ENCODE results near the gene PSMC3IP. TPM values are rescaled to one million over a fixed set of nuclear protein-coding genes. Genes with fewer than 3 reads are reported as not detected.

Gene PSMC3IP
- total RNA-seq, 1 donor from 2014 or later: 22.6 TPM

GRCh38 chr17:42537826-42538451 is 39.6 kb downstream of the PSMC3IP start:
- no peak for DNase-seq (ENCODE audit: extremely low spot score, unreplicated experiment)
- H3K27me3 Mint-ChIP-seq: no peaks in the 10 kb centered on the region
- H3K4me1 Mint-ChIP-seq (ENCODE audit: unreplicated experiment): peaks cover 11% of the 10 kb centered on the region
- no peak overlapping the region for H3K27ac Mint-ChIP-seq
- TF ChIP-seq, protein P1, sequence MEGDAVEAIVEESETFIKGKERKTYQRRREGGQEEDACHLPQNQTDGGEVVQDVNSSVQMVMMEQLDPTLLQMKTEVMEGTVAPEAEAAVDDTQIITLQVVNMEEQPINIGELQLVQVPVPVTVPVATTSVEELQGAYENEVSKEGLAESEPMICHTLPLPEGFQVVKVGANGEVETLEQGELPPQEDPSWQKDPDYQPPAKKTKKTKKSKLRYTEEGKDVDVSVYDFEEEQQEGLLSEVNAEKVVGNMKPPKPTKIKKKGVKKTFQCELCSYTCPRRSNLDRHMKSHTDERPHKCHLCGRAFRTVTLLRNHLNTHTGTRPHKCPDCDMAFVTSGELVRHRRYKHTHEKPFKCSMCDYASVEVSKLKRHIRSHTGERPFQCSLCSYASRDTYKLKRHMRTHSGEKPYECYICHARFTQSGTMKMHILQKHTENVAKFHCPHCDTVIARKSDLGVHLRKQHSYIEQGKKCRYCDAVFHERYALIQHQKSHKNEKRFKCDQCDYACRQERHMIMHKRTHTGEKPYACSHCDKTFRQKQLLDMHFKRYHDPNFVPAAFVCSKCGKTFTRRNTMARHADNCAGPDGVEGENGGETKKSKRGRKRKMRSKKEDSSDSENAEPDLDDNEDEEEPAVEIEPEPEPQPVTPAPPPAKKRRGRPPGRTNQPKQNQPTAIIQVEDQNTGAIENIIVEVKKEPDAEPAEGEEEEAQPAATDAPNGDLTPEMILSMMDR (conservative IDR thresholded peaks at IDR 0.05): no peak
- H3K4me3 Mint-ChIP-seq: peak overlapping the region; percentile 90
- no peaks in the 10 kb centered on the region for H3K9me3 Mint-ChIP-seq
- peaks cover 3% of the 10 kb centered on the region for H3K36me3 Mint-ChIP-seq

DNA sequence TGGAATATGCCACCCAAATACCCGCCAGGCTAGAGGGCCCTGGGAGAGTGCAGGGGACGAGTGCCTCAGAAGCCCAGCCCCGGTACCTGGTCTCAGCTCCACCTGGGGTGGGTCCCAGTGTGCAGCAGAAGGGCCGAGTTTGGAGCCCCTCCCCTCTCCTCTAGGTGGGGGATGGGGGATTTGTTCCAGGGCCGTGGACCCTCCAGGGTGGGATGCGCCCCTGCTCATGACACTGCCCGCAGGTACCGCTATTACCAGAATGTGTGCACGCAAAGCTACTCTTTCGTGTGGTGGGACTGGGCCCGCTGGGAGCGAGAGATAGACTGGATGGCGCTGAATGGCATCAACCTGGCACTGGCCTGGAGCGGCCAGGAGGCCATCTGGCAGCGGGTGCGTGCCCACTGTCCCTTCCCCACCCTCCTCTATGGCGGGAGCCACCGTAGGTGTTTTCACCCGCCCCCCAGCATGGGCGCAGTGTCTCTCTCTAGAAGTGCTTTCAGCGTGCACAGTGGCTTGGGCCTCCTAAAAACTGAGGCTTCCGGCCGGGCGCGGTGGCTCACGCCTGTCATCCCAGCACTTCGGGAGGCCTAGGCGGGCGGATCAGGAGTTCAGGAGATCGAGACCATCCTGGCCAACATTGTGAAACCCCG is 40.2 kb downstream of the PSMC3IP start:
- peak overlapping the region; percentile 90 for H3K4me3 Mint-ChIP-seq
- peaks cover 11% of the 10 kb centered on the region for H3K4me1 Mint-ChIP-seq (ENCODE audit: unreplicated experiment)
- TF ChIP-seq, protein P1 (conservative IDR thresholded peaks at IDR 0.05): no peak
- H3K9me3 Mint-ChIP-seq: no peaks in the 10 kb centered on the region
- peaks cover 3% of the 10 kb centered on the region for H3K36me3 Mint-ChIP-seq
- no peak for DNase-seq (ENCODE audit: extremely low spot score, unreplicated experiment)
- H3K27me3 Mint-ChIP-seq: no peaks in the 10 kb centered on the region
- H3K27ac Mint-ChIP-seq: peak overlapping the region; percentile 68

- Mint-ChIP-seq H3K36me3 (peaks cover 3% of the 10 kb centered on the region), H3K27ac (peak overlapping the region; percentile 68), H3K9me3 (no peaks in the 10 kb centered on the region), H3K4me1 (ENCODE audit: unreplicated experiment) (peaks cover 15% of the 10 kb centered on the region), H3K27me3 (no peaks in the 10 kb centered on the region), H3K4me3 (peak overlapping the region; percentile 90)
- TF ChIP-seq, protein P1 (conservative IDR thresholded peaks at IDR 0.05): no peak
- no peak for DNase-seq (ENCODE audit: extremely low spot score, unreplicated experiment)
Measured at GRCh38 chr17:42536372-42537155, 41.0 kb downstream of the PSMC3IP start.

- Mint-ChIP-seq H3K36me3 (peaks cover 3% of the 10 kb centered on the region), H3K27ac (peak within 1 kb of the TSS; percentile 83), H3K9me3 (no peaks in the 10 kb centered on the region), H3K27me3 (no peaks in the 10 kb centered on the region), H3K4me3 (peak within 1 kb of the TSS; percentile 90), H3K4me1 (ENCODE audit: unreplicated experiment) (peaks cover 18% of the 10 kb centered on the region)
- TF ChIP-seq, protein P1 (conservative IDR thresholded peaks at IDR 0.05): no peak
- DNase-seq (ENCODE audit: extremely low spot score, unreplicated experiment): peak; percentile 93
Measured at GRCh38 chr17:42536048-42536371, 41.5 kb downstream of the PSMC3IP start, which contains the start of gene NAGLU. Gene NAGLU, plus strand, starts transcription at chr17:42536241. Its CDS starts 32 bp downstream, at chr17:42536273.

DNA sequence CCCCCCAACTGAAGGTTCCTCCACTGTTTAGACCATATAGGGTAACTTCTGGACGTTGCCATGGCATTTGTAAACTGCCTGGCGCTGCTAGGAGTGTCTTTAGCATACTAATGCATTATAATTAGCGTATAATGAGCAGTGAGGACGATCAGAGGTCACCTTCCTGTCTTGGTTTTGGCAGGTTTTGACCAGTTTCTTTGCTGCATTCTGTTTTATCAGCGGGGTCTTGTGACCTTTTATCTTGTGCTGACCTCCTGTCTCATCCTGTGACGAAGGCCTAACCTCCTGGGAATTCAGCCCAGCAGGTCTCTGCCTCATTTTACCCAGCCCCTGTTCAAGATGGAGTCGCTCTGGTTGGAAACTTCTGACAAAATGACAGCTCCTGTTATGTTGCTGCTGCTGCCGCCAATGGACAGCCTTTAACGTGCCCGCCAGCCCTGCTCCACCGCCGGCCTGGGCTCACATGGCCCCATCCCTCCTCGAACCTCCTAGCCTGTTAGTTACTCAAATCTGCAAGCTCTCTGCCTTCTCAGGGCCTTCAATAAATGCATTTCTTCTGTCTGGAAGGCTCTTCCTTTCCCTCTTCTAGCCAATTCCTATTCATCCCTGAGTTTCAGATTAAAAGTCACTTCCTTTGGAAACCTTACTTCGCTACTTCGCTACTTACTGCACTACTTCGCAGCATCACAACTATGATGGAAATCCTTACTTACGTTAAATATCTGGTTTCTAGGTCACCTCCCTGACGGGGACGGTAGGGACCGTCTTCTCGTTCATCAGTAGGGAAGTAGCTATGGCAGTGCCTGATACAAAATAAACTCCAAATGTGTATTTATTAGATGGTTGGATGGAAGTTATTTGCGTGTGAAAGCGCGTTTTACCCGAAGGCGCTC is 42.1 kb downstream of the PSMC3IP start:
- H3K36me3 Mint-ChIP-seq: peaks cover 3% of the 10 kb centered on the region
- peak overlapping the region; percentile 83 for H3K27ac Mint-ChIP-seq
- peaks cover 20% of the 10 kb centered on the region for H3K4me1 Mint-ChIP-seq (ENCODE audit: unreplicated experiment)
- TF ChIP-seq, protein P1 (conservative IDR thresholded peaks at IDR 0.05): no peak
- no peaks in the 10 kb centered on the region for H3K9me3 Mint-ChIP-seq
- no peaks in the 10 kb centered on the region for H3K27me3 Mint-ChIP-seq
- peak overlapping the region; percentile 86 for H3K4me3 Mint-ChIP-seq
- no peak for DNase-seq (ENCODE audit: extremely low spot score, unreplicated experiment)

Data from type B pancreatic cell (in vitro differentiated cells).